ENCODE measurements around the gene ACTR1B.
"Not testable (repeated sequence)": the region's sequence is repeated elsewhere in the genome, so short reads cannot be mapped to it uniquely, and the experiment has no call there.

ACTR1B gene

DNA sequence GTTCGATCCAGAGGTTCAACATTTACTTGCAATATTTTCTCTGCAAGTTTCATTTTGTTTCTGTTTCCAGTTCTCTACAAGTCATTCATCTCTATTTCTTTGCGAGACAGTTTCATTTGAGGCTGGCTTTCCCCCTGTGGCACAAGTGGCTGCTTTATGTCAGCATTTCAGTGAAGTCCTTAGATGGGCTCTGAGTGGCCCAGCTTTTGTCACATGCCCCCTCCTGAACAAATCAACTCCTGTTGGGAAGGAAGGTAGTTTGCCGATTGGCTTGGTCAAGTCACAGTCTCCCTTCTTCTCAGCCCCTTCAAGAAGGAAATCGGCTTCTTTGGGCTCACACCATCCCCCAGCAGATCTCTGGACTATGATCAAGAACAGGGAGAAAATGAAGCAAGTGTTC, 55.1 kb downstream of the ACTR1B start:
- not testable (repeated sequence) for DNase-seq

Data from DMS79 treated with DMSO at 0.1 percent for 48 hours (cell line).